WERI-Rb-1 (cell line): ENCODE results near the gene COL9A1.

Source experiments
- DNase-seq: peaks from one replicate; pipeline ENCODE4 v3.0.0-alpha.2; 2020
- H3K27ac ChIP-seq: fragments of 250-450 bp; sonication (Bioruptor Pico); 2 replicates; pipeline ENCODE4 v1.5.1; 2020; ENCODE audit warnings: mild to moderate bottlenecking, moderate library complexity
- H3K27me3 ChIP-seq: fragments of 250-450 bp; sonication (Bioruptor Pico); 2 replicates; pipeline ENCODE4 v1.5.1; 2021; ENCODE audit warnings: mild to moderate bottlenecking, low read depth, moderate library complexity; ENCODE audit not compliant: insufficient read depth, severe bottlenecking
- H3K36me3 ChIP-seq: fragments of 250-450 bp; sonication (Bioruptor Pico); 2 replicates; pipeline ENCODE4 v1.5.1; 2020; ENCODE audit warnings: mild to moderate bottlenecking, moderate library complexity
- H3K4me3 ChIP-seq: 2 replicates; pipeline ENCODE4 v1.5.1; 2011; ENCODE audit warnings: low read depth, mild to moderate bottlenecking, control low read depth, low read length
- H3K9me3 ChIP-seq: fragments of 250-450 bp; sonication (Bioruptor Pico); 2 replicates; pipeline ENCODE4 v1.5.1; 2021; ENCODE audit warnings: mild to moderate bottlenecking, moderate library complexity; ENCODE audit not compliant: severe bottlenecking
- CTCF ChIP-seq: IDR thresholded peaks from 2 replicates; pipeline ENCODE4 v1.5.1; 2011; ENCODE audit warnings: low read depth, mild to moderate bottlenecking, control low read depth, inconsistent platforms, low read length

COL9A1 gene

GRCh38 chr6:70285201-70285600 lies 17.7 kb downstream of the COL9A1 start:
- H3K27ac ChIP-seq = no peak overlapping the region
- no peaks in the 10 kb centered on the region for H3K27me3 ChIP-seq
- H3K9me3 ChIP-seq = no peaks in the 10 kb centered on the region

GRCh38 chr6:70282919-70283461 lies 19.9 kb downstream of the COL9A1 start:
- no peaks in the 10 kb centered on the region for H3K27me3 ChIP-seq
- TF ChIP-seq CTCF = no peak
- H3K4me3 ChIP-seq = no peak overlapping the region

More at GRCh38 chr6:70285201-70285600, 17.7 kb downstream of the COL9A1 start:
- no peak for TF ChIP-seq CTCF
- no peaks in the 10 kb centered on the region for H3K36me3 ChIP-seq
- no peak for DNase-seq
- H3K4me3 ChIP-seq = no peak overlapping the region

GRCh38 chr6:70282312-70282918 lies 20.5 kb downstream of the COL9A1 start:
- Histone ChIP-seq H3K36me3 (no peaks in the 10 kb centered on the region), H3K27me3 (no peaks in the 10 kb centered on the region), H3K27ac (no peak overlapping the region), H3K9me3 (no peaks in the 10 kb centered on the region), H3K4me3 (no peak overlapping the region)
- no peak for DNase-seq
- TF ChIP-seq CTCF = no peak

More at GRCh38 chr6:70282919-70283461, 19.9 kb downstream of the COL9A1 start:
- Histone ChIP-seq H3K27ac (no peak overlapping the region), H3K36me3 (no peaks in the 10 kb centered on the region), H3K9me3 (no peaks in the 10 kb centered on the region)
- DNase-seq = no peak

GRCh38 chr6:70281923-70282311 lies 21.0 kb downstream of the COL9A1 start:
- Histone ChIP-seq H3K27me3 (no peaks in the 10 kb centered on the region), H3K27ac (no peak overlapping the region), H3K4me3 (no peak overlapping the region), H3K36me3 (no peaks in the 10 kb centered on the region), H3K9me3 (no peaks in the 10 kb centered on the region)
- TF ChIP-seq CTCF = no peak
- no peak for DNase-seq

GRCh38 chr6:70280400-70280853 lies 22.5 kb downstream of the COL9A1 start:
- no peak for DNase-seq
- Histone ChIP-seq H3K36me3 (no peaks in the 10 kb centered on the region), H3K27ac (no peak overlapping the region), H3K4me3 (no peak overlapping the region), H3K27me3 (no peaks in the 10 kb centered on the region), H3K9me3 (no peaks in the 10 kb centered on the region)
- no peak for TF ChIP-seq CTCF

GRCh38 chr6:70277470-70277869 lies 25.4 kb downstream of the COL9A1 start:
- no peak for DNase-seq
- Histone ChIP-seq H3K27me3 (no peaks in the 10 kb centered on the region), H3K9me3 (peaks cover 3% of the 10 kb centered on the region), H3K36me3 (no peaks in the 10 kb centered on the region), H3K4me3 (no peak overlapping the region), H3K27ac (no peak overlapping the region)
- no peak for TF ChIP-seq CTCF
